Left ventricle myocardium inferior (tissue), 1 donor: ENCODE results near the gene SFXN1. TPM values are rescaled to one million over a fixed set of nuclear protein-coding genes. Genes with fewer than 3 reads are reported as not detected.

ENCODE experiments used
- DNase-seq: peaks from one replicate; pipeline ENCODE4 v3.0.0-alpha.2; 2020
- H3K27ac ChIP-seq: fragments of 200-600 bp; replicated peaks from 2 replicates; pipeline ENCODE4 v1.8.0; 2021
- H3K27me3 ChIP-seq: fragments of 200-600 bp; 2 replicates; pipeline ENCODE4 v1.8.0; 2021; ENCODE audit warnings: low read depth
- H3K36me3 ChIP-seq: fragments of 200-600 bp; 2 replicates; pipeline ENCODE4 v1.8.0; 2021
- H3K4me1 ChIP-seq: fragments of 200-600 bp; 2 replicates; pipeline ENCODE4 v1.8.0; 2021
- H3K4me3 ChIP-seq: fragments of 200-600 bp; 2 replicates; pipeline ENCODE4 v1.8.0; 2021; ENCODE audit warnings: mild to moderate bottlenecking, moderate library complexity
- H3K9me3 ChIP-seq: fragments of 200-600 bp; replicated peaks from 2 replicates; pipeline ENCODE4 v1.8.0; 2021
- intact Hi-C: fragments of 100-400 bp; cut with micrococcal nuclease; formaldehyde crosslinking; loops from one replicate; pipeline ENCODE4 v1.11.0; 2022
- total RNA-seq: library from RNA; stranded (reverse); fragmentation: NEBNext Ultra II Directional; extraction: Animal tissue kit (Norgen Biotek cat#: 25700); gene quantifications from one replicate; pipeline ENCODE4 v1.2.1, GENCODE V29; 2021
- TF ChIP-seq, protein P1 (sequence below): fragments of 200-600 bp; IDR thresholded peaks from 2 replicates; pipeline ENCODE4 v1.8.0; 2021; ENCODE audit warnings: antibody characterized with exemption, mild to moderate bottlenecking, borderline replicate concordance
- donor health status: DM: no; HTN: yes; CAD: no; lungs with severe emphysema.

The SFXN1 gene
- total RNA-seq, 1 donor from 2014 or later = 37.2 TPM

DNA sequence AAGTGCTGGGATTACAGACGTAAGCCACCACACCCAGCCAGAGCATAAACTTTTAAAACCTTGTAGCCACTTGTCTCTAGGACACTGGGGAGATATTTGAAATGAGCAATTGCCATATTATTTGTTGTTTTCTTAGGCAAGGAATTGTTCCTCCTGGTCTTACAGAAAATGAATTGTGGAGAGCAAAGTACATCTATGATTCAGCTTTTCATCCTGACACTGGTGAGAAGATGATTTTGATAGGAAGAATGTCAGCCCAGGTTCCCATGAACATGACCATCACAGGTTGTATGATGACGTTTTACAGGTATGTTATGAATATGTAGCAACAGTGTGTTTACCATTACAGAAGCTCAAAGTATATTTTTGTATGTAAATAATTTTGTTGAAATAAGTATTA lies 30.5 kb downstream of the SFXN1 start:
- H3K36me3 ChIP-seq = peaks cover 61% of the 10 kb centered on the region

DNA sequence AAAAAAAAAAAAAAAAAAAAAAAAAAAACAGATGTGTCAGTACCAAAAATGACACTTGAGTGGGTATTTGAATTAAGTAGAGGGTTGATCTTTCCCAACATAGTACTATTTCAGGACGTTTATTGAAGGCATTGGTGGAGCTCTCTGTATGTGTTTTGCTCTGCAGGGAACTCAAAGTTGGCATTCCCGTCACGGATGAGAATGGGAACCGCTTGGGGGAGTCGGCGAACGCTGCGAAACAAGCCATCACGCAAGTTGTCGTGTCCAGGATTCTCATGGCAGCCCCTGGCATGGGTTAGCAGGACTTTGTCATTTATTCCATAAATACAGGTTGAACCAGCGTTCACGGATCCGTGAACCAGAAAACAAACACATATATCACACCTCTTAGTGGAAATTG lies 34.9 kb downstream of the SFXN1 start:
- no peak for DNase-seq

More for the DNA sequence above, 30.5 kb downstream of the SFXN1 start:
- no peaks in the 10 kb centered on the region for H3K9me3 ChIP-seq
- DNase-seq = no peak
- H3K4me1 ChIP-seq = no peaks in the 10 kb centered on the region
- intact Hi-C loops = no loop called here
- no peak overlapping the region for H3K4me3 ChIP-seq
- H3K27me3 ChIP-seq = no peaks in the 10 kb centered on the region
- H3K27ac ChIP-seq = no peak overlapping the region
- TF ChIP-seq, protein P1, sequence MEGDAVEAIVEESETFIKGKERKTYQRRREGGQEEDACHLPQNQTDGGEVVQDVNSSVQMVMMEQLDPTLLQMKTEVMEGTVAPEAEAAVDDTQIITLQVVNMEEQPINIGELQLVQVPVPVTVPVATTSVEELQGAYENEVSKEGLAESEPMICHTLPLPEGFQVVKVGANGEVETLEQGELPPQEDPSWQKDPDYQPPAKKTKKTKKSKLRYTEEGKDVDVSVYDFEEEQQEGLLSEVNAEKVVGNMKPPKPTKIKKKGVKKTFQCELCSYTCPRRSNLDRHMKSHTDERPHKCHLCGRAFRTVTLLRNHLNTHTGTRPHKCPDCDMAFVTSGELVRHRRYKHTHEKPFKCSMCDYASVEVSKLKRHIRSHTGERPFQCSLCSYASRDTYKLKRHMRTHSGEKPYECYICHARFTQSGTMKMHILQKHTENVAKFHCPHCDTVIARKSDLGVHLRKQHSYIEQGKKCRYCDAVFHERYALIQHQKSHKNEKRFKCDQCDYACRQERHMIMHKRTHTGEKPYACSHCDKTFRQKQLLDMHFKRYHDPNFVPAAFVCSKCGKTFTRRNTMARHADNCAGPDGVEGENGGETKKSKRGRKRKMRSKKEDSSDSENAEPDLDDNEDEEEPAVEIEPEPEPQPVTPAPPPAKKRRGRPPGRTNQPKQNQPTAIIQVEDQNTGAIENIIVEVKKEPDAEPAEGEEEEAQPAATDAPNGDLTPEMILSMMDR = no peak

DNA sequence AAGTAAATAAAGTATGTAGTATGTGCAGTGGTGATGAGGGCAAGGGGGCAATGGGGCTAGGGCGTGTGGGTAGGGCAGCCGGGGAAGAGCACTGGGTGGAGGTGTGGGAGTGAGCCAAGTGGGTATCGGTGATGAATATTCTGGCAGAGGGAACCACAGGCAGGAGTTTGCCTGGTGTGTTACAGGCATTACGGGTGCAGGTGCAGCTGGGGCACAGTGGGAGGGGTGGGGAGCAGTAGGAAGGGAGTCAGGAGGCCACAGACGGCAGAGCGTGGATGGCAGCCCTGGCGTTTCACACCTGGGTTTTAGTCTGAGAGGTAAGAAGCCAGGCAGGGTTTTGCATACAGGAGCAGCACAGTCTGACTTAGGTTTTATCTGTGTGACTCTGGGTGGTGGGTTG lies 35.4 kb downstream of the SFXN1 start:
- TF ChIP-seq, protein P1 = no peak
- Histone ChIP-seq H3K36me3 (peaks cover 100% of the 10 kb centered on the region), H3K4me1 (no peaks in the 10 kb centered on the region), H3K9me3 (peaks cover 6% of the 10 kb centered on the region), H3K4me3 (no peak overlapping the region), H3K27me3 (no peaks in the 10 kb centered on the region), H3K27ac (no peak overlapping the region)
- DNase-seq = no peak
- intact Hi-C loops = no loop called here

More for the DNA sequence above, 34.9 kb downstream of the SFXN1 start:
- intact Hi-C loops = no loop called here
- TF ChIP-seq, protein P1 = no peak
- no peak overlapping the region for H3K4me3 ChIP-seq
- peaks cover 96% of the 10 kb centered on the region for H3K36me3 ChIP-seq
- no peaks in the 10 kb centered on the region for H3K27me3 ChIP-seq
- H3K9me3 ChIP-seq = peaks cover 2% of the 10 kb centered on the region
- H3K27ac ChIP-seq = no peak overlapping the region
- no peaks in the 10 kb centered on the region for H3K4me1 ChIP-seq

DNA sequence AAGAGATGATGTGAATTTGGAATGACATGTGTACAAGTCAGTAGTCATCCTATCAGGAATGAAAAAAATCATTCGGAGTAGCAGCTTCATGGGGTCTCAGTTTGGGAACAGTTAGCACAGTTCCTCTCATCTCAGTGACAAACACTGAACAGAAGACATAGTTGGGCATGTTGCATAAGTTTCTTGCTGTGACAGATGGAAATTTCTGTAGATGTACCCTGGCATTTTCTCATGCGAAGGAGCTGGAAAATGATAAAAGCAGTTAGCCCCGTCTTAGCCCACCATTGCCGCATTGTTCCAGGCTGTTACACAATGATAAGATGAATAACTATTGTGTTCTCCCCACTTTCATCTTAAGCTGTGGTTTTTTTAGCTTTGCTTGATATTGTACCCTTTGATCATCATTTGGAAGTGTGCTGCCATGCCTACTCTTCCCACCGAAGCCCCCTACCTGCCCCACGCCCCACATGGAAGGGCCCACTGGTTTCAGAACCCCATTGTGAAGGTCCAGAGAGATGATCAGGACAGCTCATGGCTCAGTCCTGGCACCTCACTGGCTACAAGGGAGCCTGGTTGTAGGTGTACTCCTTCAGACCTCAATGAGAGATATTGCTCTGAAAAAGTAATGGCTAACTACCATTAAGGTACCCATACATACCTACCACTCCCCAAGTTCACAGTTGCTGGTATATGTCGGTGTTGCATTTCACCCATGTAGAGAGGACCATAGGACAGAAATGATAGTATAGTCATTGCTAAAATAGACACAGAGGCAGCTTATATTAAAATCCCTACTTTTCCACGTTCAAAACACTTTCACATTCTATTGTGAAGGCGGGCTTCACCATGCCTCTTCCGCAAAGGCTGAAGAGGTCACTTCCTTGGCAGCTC lies 38.8 kb downstream of the SFXN1 start:
- no peak overlapping the region for H3K4me3 ChIP-seq
- intact Hi-C loops = no loop called here

DNA sequence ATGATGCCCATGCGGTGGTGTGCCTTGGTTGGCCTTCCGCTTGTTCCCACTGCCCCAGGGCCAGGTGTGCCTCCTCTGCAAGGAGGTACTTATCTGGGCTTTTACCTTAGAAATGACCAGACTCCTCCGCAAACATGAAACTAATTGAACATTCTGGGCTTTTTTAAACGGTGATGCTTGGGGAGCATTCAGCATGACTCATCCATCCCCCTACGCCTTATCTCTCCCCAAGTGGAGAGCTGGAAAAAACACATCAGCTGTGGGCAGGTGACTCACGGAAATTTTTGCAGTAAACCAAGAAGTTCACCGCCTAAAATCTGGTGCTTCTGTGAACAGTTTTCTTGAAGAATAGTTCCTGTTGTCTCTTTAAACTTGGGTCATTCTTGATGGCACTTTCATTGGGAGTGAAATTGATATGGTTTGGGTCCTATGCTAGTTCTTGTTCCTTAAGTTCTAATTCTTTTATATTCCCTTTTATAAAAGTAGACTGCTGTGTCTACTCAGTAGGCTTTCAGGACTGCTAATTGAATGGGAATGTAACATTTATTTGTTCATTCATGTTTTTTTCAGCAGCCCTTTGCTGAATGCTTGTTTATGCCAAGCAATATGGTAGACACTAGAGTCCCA lies 39.6 kb downstream of the SFXN1 start:
- Histone ChIP-seq H3K4me1 (no peaks in the 10 kb centered on the region), H3K9me3 (peaks cover 12% of the 10 kb centered on the region), H3K27ac (no peak overlapping the region), H3K4me3 (no peak overlapping the region), H3K36me3 (peaks cover 97% of the 10 kb centered on the region), H3K27me3 (no peaks in the 10 kb centered on the region)
- DNase-seq = no peak
- TF ChIP-seq, protein P1 = no peak
- intact Hi-C loops = no loop called here

More for the DNA sequence above, 38.8 kb downstream of the SFXN1 start:
- H3K4me1 ChIP-seq = no peaks in the 10 kb centered on the region
- H3K27me3 ChIP-seq = no peaks in the 10 kb centered on the region
- peaks cover 97% of the 10 kb centered on the region for H3K36me3 ChIP-seq
- peaks cover 12% of the 10 kb centered on the region for H3K9me3 ChIP-seq
- no peak overlapping the region for H3K27ac ChIP-seq
- TF ChIP-seq, protein P1 = no peak
- no peak for DNase-seq
